HEK293 (cell line): ENCODE data around the gene RB1.

ENCODE experiments used
- CTCF ChIP-seq: fragments of 450-650 bp; formaldehyde crosslinking; IDR thresholded peaks from 2 replicates; pipeline ENCODE4 v1.5.1; 2016; ENCODE audit warnings: missing biosample characterization, missing genetic modification characterization
- PBX3 ChIP-seq: sonication (generic); formaldehyde crosslinking; IDR thresholded peaks from 2 replicates; pipeline ENCODE4 v1.8.1; 2022; ENCODE audit warnings: mild to moderate bottlenecking, moderate library complexity, missing genetic modification reagents
- REST ChIP-seq: fragments of 450-650 bp; formaldehyde crosslinking; IDR thresholded peaks from 2 replicates; pipeline ENCODE4 v1.5.1; 2016; ENCODE audit warnings: missing biosample characterization, missing genetic modification characterization
- TRIM28 ChIP-seq: IDR thresholded peaks from 2 replicates; pipeline ENCODE4 v1.6.1; 2011; ENCODE audit warnings: low read length, control low read depth, borderline replicate concordance
- ZBTB20 ChIP-seq: fragments of 450-650 bp; formaldehyde crosslinking; IDR thresholded peaks from 2 replicates; pipeline ENCODE4 v1.5.1; 2016; ENCODE audit warnings: missing biosample characterization, missing genetic modification characterization
- ZNF175 ChIP-seq: fragments of 450-650 bp; formaldehyde crosslinking; IDR thresholded peaks from 2 replicates; pipeline ENCODE4 v1.5.1; 2016; ENCODE audit warnings: missing biosample characterization, missing genetic modification characterization
- ZNF302 ChIP-seq: fragments of 450-650 bp; formaldehyde crosslinking; IDR thresholded peaks from 2 replicates; pipeline ENCODE4 v1.5.1; 2016; ENCODE audit warnings: missing biosample characterization, missing genetic modification characterization, low read depth

GRCh38 chr13:48486836-48487235 lies 183.3 kb downstream of the RB1 start:
- TF ChIP-seq CTCF (tag by site-specific recombination) (no peak), ZNF175 (tag by site-specific recombination) (no peak), ZNF302 (tag by site-specific recombination) (no peak), REST (no peak), ZBTB20 (no peak), PBX3 (CRISPR knock-in tag) (no peak), TRIM28 (no peak)
